GM12878 (cell line): Measurements from ENCODE around the gene SFT2D1. TPM values are rescaled to one million over a fixed set of nuclear protein-coding genes. Genes with fewer than 3 reads are reported as not detected.
A peak's percentile ranks its signal among the peaks of the same experiment; 100 is the strongest.

Experiments
- CBFB ChIP-seq: IDR thresholded peaks from 2 replicates; pipeline ENCODE4 v1.6.1; 2016; ENCODE audit warnings: antibody characterized with exemption, low read depth
- CBX5 ChIP-seq: sonication (generic); IDR thresholded peaks from 2 replicates; pipeline ENCODE4 v1.6.1; 2016; ENCODE audit warnings: low read depth, moderate library complexity, mild to moderate bottlenecking, inconsistent platforms
- CTCF ChIP-seq, 3 experiments: IDR thresholded peaks in 2 of 3; conservative IDR thresholded peaks in 1 of 3; 2 replicates each; pipeline ENCODE4 v1.5.1; 2011; ENCODE audit warnings: low read depth in 3 of 3, low read length in 3 of 3, mild to moderate bottlenecking in 3 of 3, control low read depth in 2 of 3, moderate library complexity in 2 of 3, inconsistent platforms in 1 of 3, mixed read lengths in 1 of 3; ENCODE audit not compliant: control insufficient read depth in 2 of 3, insufficient read depth in 1 of 3; ENCODE audit errors: extremely low read depth in 1 of 3
- E2F4 ChIP-seq: IDR thresholded peaks from 2 replicates; pipeline ENCODE4 v1.6.1; 2012; ENCODE audit warnings: low read depth, low read length, improper control_type of control experiment
- E2F8 ChIP-seq: fragments of 450-650 bp; IDR thresholded peaks from 2 replicates; pipeline ENCODE4 v1.6.1; 2018; ENCODE audit warnings: mild to moderate bottlenecking, low read depth, moderate library complexity; ENCODE audit not compliant: partially characterized antibody
- EED ChIP-seq: sonication (generic); IDR thresholded peaks from 2 replicates; pipeline ENCODE4 v1.6.1; 2016; ENCODE audit warnings: antibody characterized with exemption, low read depth
- HDAC2 ChIP-seq: fragments of 200-600 bp; sonication (generic); IDR thresholded peaks from 2 replicates; pipeline ENCODE4 v1.6.1; 2017
- MLLT1 ChIP-seq: fragments of 450-650 bp; IDR thresholded peaks from 2 replicates; pipeline ENCODE4 v1.6.1; 2016; ENCODE audit warnings: mild to moderate bottlenecking
- MYB ChIP-seq: fragments of 150-350 bp; IDR thresholded peaks from 2 replicates; pipeline ENCODE4 v1.6.1; 2014; ENCODE audit warnings: mild to moderate bottlenecking, low read depth, low read length, borderline replicate concordance
- NFYB ChIP-seq: IDR thresholded peaks from 2 replicates; pipeline ENCODE4 v1.6.1; 2011; ENCODE audit warnings: low read depth, mild to moderate bottlenecking, low read length, improper control_type of control experiment, moderate library complexity; ENCODE audit not compliant: insufficient read depth
- NRF1 ChIP-seq: conservative IDR thresholded peaks from 2 replicates; pipeline ENCODE4 v1.6.1; 2011; ENCODE audit warnings: mild to moderate bottlenecking, low read depth, low read length, improper control_type of control experiment
- PRDM15 ChIP-seq: fragments of 450-650 bp; formaldehyde crosslinking; IDR thresholded peaks from 2 replicates; pipeline ENCODE4 v1.4.0; 2020; ENCODE audit warnings: mild to moderate bottlenecking, moderate library complexity
- RAD51 ChIP-seq: fragments of 450-650 bp; IDR thresholded peaks from 2 replicates; pipeline ENCODE4 v1.6.1; 2016; ENCODE audit warnings: moderate library complexity, mild to moderate bottlenecking, inconsistent platforms
- RB1 ChIP-seq: fragments of 450-650 bp; formaldehyde crosslinking; IDR thresholded peaks from 2 replicates; pipeline ENCODE4 v1.6.1; 2017; ENCODE audit warnings: mild to moderate bottlenecking, borderline replicate concordance
- RFX5 ChIP-seq: IDR thresholded peaks from 2 replicates; pipeline ENCODE4 v1.6.1; 2011; ENCODE audit warnings: low read depth, low read length, improper control_type of control experiment
- RUNX3 ChIP-seq: IDR thresholded peaks from 2 replicates; pipeline ENCODE4 v1.6.1; 2012; ENCODE audit warnings: low read length, inconsistent platforms
- SIX5 ChIP-seq: IDR thresholded peaks from 2 replicates; pipeline ENCODE4 v1.6.1; 2011; ENCODE audit warnings: mild to moderate bottlenecking, low read depth, low read length, moderate library complexity; ENCODE audit not compliant: severe bottlenecking
- SP1 ChIP-seq: IDR thresholded peaks from one replicate; pipeline ENCODE4 v1.6.1; 2011; ENCODE audit warnings: low read depth, low read length
- SUZ12 ChIP-seq: fragments of 200-600 bp; sonication (generic); IDR thresholded peaks from one replicate; pipeline ENCODE4 v1.6.1; 2018; ENCODE audit warnings: antibody characterized with exemption, mild to moderate bottlenecking; ENCODE audit not compliant: unreplicated experiment
- TAF1 ChIP-seq: IDR thresholded peaks from 2 replicates; pipeline ENCODE4 v1.6.1; 2011; ENCODE audit warnings: mild to moderate bottlenecking, low read depth, low read length, borderline replicate concordance
- YY1 ChIP-seq: IDR thresholded peaks from 2 replicates; pipeline ENCODE4 v1.6.1; 2011; ENCODE audit warnings: low read depth, mild to moderate bottlenecking, low read length
- polyA plus RNA-seq, 11 experiments: library from polyadenylated mRNA; depleted of rRNA in 4 of 11; unstranded in 6 of 11; stranded (reverse) in 5 of 11; fragments of >200 nt; fragmentation: Nextera tagmentation in 4 of 11; fragmentation: Illumina TruSeq in 1 of 11; extraction: Ambion mirVana in 4 of 11; extraction: Trizol in 1 of 11; gene quantifications; 1 replicate in 1 of 11; 2 replicates in 10 of 11; pipeline versions ENCODE4 v1.2.1 to v1.2.3, GENCODE V29; 2011 to 2016; ENCODE audit warnings: inconsistent platforms in 2 of 11, missing spikeins in 2 of 11, low read depth in 1 of 11
- total RNA-seq, 4 experiments: library from RNA; depleted of rRNA in 3 of 4; stranded (reverse); fragments of >200 nt in 3 of 4; fragmentation: Illumina TruSeq in 1 of 4; extraction: Trizol in 1 of 4; gene quantifications; 2 replicates each; pipeline versions ENCODE4 v1.2.1 to v1.2.3, GENCODE V29; 2013 to 2021

Gene SFT2D1
- total and polyA plus RNA-seq, 10 of the 15 experiments (the other 5 are each of a cell fraction or from before 2014, with no cell fraction given): 69.5 to 281 (median 124) TPM

GRCh38 chr6:166286839-166287271 lies 55.5 kb downstream of the SFT2D1 start (continued):
- TF ChIP-seq PRDM15 (CRISPR knock-in tag) (no peak), SP1 (no peak), RB1 (no peak), RAD51 (no peak), TAF1 (peak; percentile 65; the same call in 1 of the 2 replicates), MYB (no peak), RUNX3 (peak; percentile 73), CBX5 (no peak), EED (peak; percentile 94), NFYB (no peak), E2F4 (no peak), E2F8 (no peak), CTCF (IDR thresholded peaks at IDR 0.05 in 2 of 3, conservative IDR thresholded peaks at IDR 0.05 in 1 of 3; ENCODE audit: control insufficient read depth in 2 of 3, extremely low read depth in 1 of 3, insufficient read depth in 1 of 3, low read depth in 3 of 3, low read length in 3 of 3) (no peak), HDAC2 (no peak), CBFB (0 out of 2 replicates have a peak, but pooled peaks have one; percentile 42), NRF1 (no peak), SUZ12 (no peak), YY1 (no peak), RFX5 (no peak), MLLT1 (no peak), SIX5 (no peak)
